Measurements from ENCODE around the gene RORB.

- TF ChIP-seq EP300 (IDR thresholded peaks at IDR 0.05) (no peak), POLR2A (IDR thresholded peaks at IDR 0.05) (no peak)
- TF ChIP-seq, protein P1, sequence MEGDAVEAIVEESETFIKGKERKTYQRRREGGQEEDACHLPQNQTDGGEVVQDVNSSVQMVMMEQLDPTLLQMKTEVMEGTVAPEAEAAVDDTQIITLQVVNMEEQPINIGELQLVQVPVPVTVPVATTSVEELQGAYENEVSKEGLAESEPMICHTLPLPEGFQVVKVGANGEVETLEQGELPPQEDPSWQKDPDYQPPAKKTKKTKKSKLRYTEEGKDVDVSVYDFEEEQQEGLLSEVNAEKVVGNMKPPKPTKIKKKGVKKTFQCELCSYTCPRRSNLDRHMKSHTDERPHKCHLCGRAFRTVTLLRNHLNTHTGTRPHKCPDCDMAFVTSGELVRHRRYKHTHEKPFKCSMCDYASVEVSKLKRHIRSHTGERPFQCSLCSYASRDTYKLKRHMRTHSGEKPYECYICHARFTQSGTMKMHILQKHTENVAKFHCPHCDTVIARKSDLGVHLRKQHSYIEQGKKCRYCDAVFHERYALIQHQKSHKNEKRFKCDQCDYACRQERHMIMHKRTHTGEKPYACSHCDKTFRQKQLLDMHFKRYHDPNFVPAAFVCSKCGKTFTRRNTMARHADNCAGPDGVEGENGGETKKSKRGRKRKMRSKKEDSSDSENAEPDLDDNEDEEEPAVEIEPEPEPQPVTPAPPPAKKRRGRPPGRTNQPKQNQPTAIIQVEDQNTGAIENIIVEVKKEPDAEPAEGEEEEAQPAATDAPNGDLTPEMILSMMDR (IDR thresholded peaks at IDR 0.05), result no peak
Observed at GRCh38 chr9:74449060-74449459, 48.1 kb upstream of the RORB start.

All from tibial nerve (tissue), 4 donors.